ENCODE measurements around the gene TDRKH. TPM values are rescaled to one million over a fixed set of nuclear protein-coding genes. Genes with fewer than 3 reads are reported as not detected.

Gene TDRKH
- total RNA-seq, 1 experiment from 2014 or later, result 11.1 TPM

DNA sequence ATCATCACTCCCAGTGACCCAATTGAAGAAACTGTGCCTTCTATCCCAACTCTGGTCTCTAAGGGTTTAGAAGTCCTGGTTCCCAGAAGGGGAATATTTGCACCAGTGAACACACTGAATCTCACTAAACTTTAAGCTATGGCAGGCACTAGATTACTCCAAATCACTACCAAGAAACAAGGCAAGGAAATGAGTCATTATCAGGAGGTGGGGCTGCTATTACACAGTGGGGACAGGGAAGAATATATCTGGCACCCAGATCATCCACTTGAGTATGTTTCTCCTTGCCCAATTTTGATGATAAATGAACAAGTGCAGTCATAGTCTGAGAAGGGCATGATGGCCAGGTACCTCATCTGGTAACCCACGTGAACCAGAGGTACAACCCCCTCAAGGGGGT, 34.0 kb downstream of the TDRKH start:
- Histone ChIP-seq H3K9me2 (ENCODE audit: insufficient read depth) (no peaks in the 10 kb centered on the region), H3K4me1 (ENCODE audit: control insufficient read depth in 1 of 2, insufficient read depth in 2 of 2, low read length in 2 of 2) (no peaks in the 10 kb centered on the region; a peak in 1 of 4 replicates), H3K9ac (ENCODE audit: low read length) (no peak overlapping the region), H3K27me3 (ENCODE audit: insufficient read depth, low read length) (no peaks in the 10 kb centered on the region), H3K27ac (ENCODE audit: low read depth, low read length) (no peak overlapping the region), H3K79me2 (ENCODE audit: insufficient read depth, low read length) (no peaks in the 10 kb centered on the region), H3K36me3 (ENCODE audit: control insufficient read depth in 1 of 2, insufficient read depth in 2 of 2, low read length in 2 of 2) (peaks cover 7 to 20% of the 10 kb centered on the region in 2 experiments), H3K4me3 (replicated peaks in 1 of 2; ENCODE audit: low read depth in 1 of 2, low read length in 2 of 2) (no peak overlapping the region), H2AFZ (ENCODE audit: low read depth, low read length, poor library complexity, severe bottlenecking) (no peak overlapping the region), H3K9me3 (ENCODE audit: control insufficient read depth in 1 of 2, insufficient read depth in 1 of 2, low read depth in 1 of 2, low read length in 2 of 2) (no peaks in the 10 kb centered on the region), H3K4me2 (ENCODE audit: low read length) (no peak overlapping the region), H4K20me1 (ENCODE audit: insufficient read depth) (no peaks in the 10 kb centered on the region)
- ATAC-seq, result no peak
- POLR2A ChIA-PET, result no interaction called here
- RAD21 ChIA-PET (ENCODE audit: low non-redundant PET in 1 of 2, low total read pairs in 2 of 2, uncharacterized antibody in 2 of 2, unreplicated experiment in 2 of 2), result interaction anchor here in 1 of 2 experiments (0.5 kb wide), 1 partner anchor 451 kb away, joined by 3 read pairs; no protein-coding TSS in a partner anchor
- CTCF ChIA-PET, result no interaction called here
- DNase-seq (ENCODE audit: low read depth, low spot score), result no peak
- BruUV-seq (replicated peaks), result no TSS peak
- no peak for TF ChIP-seq ZNF274 (IDR thresholded peaks at IDR 0.05; ENCODE audit: low read depth, low read length)
- no peak for TF ChIP-seq ZFX (IDR thresholded peaks at IDR 0.05)
- TF ChIP-seq SIN3A (IDR thresholded peaks at IDR 0.05; ENCODE audit: low read depth), result no peak
- intact Hi-C loops (cut with micrococcal nuclease), result no loop called here

DNA sequence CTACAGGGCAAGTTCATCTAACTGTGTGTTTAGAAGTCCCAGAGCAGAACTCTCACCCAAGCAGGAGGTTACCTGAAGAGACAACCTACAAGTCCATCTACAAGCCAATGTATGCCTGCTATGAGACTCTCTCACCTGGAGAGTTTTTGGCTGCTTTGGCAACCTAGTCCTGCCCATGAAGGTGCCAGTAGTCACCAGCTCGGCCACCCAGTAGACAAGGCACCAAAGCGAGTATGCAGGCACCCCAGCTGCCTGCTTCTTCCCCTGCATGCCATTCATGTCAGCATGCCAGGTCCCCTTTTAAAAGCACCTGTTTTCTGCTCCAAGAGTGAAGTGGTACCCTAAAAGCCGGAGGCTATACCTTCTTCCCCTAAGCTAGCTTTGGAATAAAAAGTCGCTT, 48.8 kb downstream of the TDRKH start:
- intact Hi-C loops (cut with micrococcal nuclease), result no loop called here
- H3K4me2 ChIP-seq (ENCODE audit: low read length), result no peak overlapping the region
- no peaks in the 10 kb centered on the region for H3K27me3 ChIP-seq (ENCODE audit: insufficient read depth, low read length)
- ChIA-PET RAD21 (ENCODE audit: low non-redundant PET in 1 of 2, low total read pairs in 2 of 2, uncharacterized antibody in 2 of 2, unreplicated experiment in 2 of 2) (no interaction called here), POLR2A (no interaction called here), CTCF (no interaction called here)
- ATAC-seq, result no peak
- H3K9me2 ChIP-seq (ENCODE audit: insufficient read depth), result no peaks in the 10 kb centered on the region
- peaks cover 6 to 7% of the 10 kb centered on the region in 2 experiments; a peak in 2 of 4 replicates for H3K4me1 ChIP-seq (ENCODE audit: control insufficient read depth in 1 of 2, insufficient read depth in 2 of 2, low read length in 2 of 2)
- H4K20me1 ChIP-seq (ENCODE audit: insufficient read depth), result no peaks in the 10 kb centered on the region
- H3K9ac ChIP-seq (ENCODE audit: low read length), result no peak overlapping the region
- no peaks in the 10 kb centered on the region for H3K79me2 ChIP-seq (ENCODE audit: insufficient read depth, low read length)
- TF ChIP-seq EZH2phosphoT487 (IDR thresholded peaks at IDR 0.05; ENCODE audit: borderline replicate concordance) (no peak), YY1 (IDR thresholded peaks at IDR 0.05; ENCODE audit: extremely low read depth, insufficient replicate concordance, low read depth, low read length) (no peak), EGR1 (IDR thresholded peaks at IDR 0.05; ENCODE audit: low read depth) (no peak)
- TF ChIP-seq, protein P1, sequence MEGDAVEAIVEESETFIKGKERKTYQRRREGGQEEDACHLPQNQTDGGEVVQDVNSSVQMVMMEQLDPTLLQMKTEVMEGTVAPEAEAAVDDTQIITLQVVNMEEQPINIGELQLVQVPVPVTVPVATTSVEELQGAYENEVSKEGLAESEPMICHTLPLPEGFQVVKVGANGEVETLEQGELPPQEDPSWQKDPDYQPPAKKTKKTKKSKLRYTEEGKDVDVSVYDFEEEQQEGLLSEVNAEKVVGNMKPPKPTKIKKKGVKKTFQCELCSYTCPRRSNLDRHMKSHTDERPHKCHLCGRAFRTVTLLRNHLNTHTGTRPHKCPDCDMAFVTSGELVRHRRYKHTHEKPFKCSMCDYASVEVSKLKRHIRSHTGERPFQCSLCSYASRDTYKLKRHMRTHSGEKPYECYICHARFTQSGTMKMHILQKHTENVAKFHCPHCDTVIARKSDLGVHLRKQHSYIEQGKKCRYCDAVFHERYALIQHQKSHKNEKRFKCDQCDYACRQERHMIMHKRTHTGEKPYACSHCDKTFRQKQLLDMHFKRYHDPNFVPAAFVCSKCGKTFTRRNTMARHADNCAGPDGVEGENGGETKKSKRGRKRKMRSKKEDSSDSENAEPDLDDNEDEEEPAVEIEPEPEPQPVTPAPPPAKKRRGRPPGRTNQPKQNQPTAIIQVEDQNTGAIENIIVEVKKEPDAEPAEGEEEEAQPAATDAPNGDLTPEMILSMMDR (IDR thresholded peaks at IDR 0.05 in 2 of 3, conservative IDR thresholded peaks at IDR 0.05 in 1 of 3; ENCODE audit: borderline replicate concordance in 1 of 3, insufficient read depth in 1 of 3, low read depth in 2 of 3, low read length in 2 of 3), result no peak
- TF ChIP-seq, protein P2, sequence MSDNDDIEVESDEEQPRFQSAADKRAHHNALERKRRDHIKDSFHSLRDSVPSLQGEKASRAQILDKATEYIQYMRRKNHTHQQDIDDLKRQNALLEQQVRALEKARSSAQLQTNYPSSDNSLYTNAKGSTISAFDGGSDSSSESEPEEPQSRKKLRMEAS (IDR thresholded peaks at IDR 0.05), result no peak
- BruUV-seq (replicated peaks), result no TSS peak
- DNase-seq (ENCODE audit: low read depth, low spot score), result no peak
- no peak overlapping the region for H2AFZ ChIP-seq (ENCODE audit: low read depth, low read length, poor library complexity, severe bottlenecking)
- H3K36me3 ChIP-seq (ENCODE audit: control insufficient read depth in 1 of 2, insufficient read depth in 2 of 2, low read length in 2 of 2), result no peaks in the 10 kb centered on the region
- H3K9me3 ChIP-seq (ENCODE audit: control insufficient read depth in 1 of 2, insufficient read depth in 1 of 2, low read depth in 1 of 2, low read length in 2 of 2), result peaks cover 0 to 7% of the 10 kb centered on the region in 2 experiments; a peak in 1 of 4 replicates
- no peak overlapping the region for H3K4me3 ChIP-seq (replicated peaks in 1 of 2; ENCODE audit: low read depth in 1 of 2, low read length in 2 of 2)
- H3K27ac ChIP-seq (ENCODE audit: low read depth, low read length), result no peak overlapping the region

All from HCT116 (cell line).